Mucosa of rectum (tissue), 2 donors: Measurements from ENCODE around the gene CEACAM5.

Experiments used
- H3K27ac ChIP-seq, 2 donors: one replicate each; pipeline ENCODE4 v1.7.0; 2013; ENCODE audit warnings: inconsistent platforms in 2 of 2, low read depth in 2 of 2, low read length in 2 of 2
- H3K27me3 ChIP-seq, 2 donors: one replicate each; pipeline ENCODE4 v1.7.0; 2013; ENCODE audit warnings: low read length in 2 of 2; ENCODE audit not compliant: control insufficient read depth in 2 of 2, insufficient read depth in 2 of 2
- H3K36me3 ChIP-seq, 2 donors: one replicate each; pipeline ENCODE4 v1.7.0; 2013; ENCODE audit warnings: low read length in 2 of 2; ENCODE audit not compliant: control insufficient read depth in 2 of 2, insufficient read depth in 2 of 2
- H3K4me1 ChIP-seq, 2 donors: one replicate each; pipeline ENCODE4 v1.7.0; 2013; ENCODE audit warnings: low read length in 2 of 2, mild to moderate bottlenecking in 1 of 2; ENCODE audit not compliant: control insufficient read depth in 2 of 2, insufficient read depth in 2 of 2
- H3K4me3 ChIP-seq, 2 donors: one replicate each; pipeline ENCODE4 v1.7.0; 2013; ENCODE audit warnings: low read length in 2 of 2
- H3K9ac ChIP-seq, 2 donors: one replicate each; pipeline ENCODE4 v1.7.0; 2013; ENCODE audit warnings: low read length in 2 of 2, low read depth in 1 of 2, mild to moderate bottlenecking in 1 of 2
- H3K9me3 ChIP-seq, 2 donors: one replicate each; pipeline ENCODE4 v1.7.0; 2013; ENCODE audit warnings: low read length in 2 of 2; ENCODE audit not compliant: control insufficient read depth in 2 of 2
- donor health status: healthy.
- donor health status: Normal muscosa, but diverticular disease.

The CEACAM5 gene

DNA sequence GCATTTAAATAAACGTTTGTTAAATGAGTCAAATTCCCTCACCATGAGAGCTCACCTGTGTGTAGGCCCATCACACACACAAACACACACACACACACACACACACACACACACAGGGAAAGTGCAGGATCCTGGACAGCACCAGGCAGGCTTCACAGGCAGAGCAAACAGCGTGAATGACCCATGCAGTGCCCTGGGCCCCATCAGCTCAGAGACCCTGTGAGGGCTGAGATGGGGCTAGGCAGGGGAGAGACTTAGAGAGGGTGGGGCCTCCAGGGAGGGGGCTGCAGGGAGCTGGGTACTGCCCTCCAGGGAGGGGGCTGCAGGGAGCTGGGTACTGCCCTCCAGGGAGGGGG is 8.5 kb upstream of the CEACAM5 start:
- no peaks in the 10 kb centered on the region for H3K9me3 ChIP-seq
- H3K27me3 ChIP-seq = peaks cover 0 to 4% of the 10 kb centered on the region in 2 donors
- no peak overlapping the region for H3K9ac ChIP-seq
- H3K4me3 ChIP-seq = no peak overlapping the region
- peaks cover 12 to 36% of the 10 kb centered on the region in 2 donors for H3K4me1 ChIP-seq
- H3K36me3 ChIP-seq = no peaks in the 10 kb centered on the region
- H3K27ac ChIP-seq = peak overlapping the region; percentile 90 to 94

DNA sequence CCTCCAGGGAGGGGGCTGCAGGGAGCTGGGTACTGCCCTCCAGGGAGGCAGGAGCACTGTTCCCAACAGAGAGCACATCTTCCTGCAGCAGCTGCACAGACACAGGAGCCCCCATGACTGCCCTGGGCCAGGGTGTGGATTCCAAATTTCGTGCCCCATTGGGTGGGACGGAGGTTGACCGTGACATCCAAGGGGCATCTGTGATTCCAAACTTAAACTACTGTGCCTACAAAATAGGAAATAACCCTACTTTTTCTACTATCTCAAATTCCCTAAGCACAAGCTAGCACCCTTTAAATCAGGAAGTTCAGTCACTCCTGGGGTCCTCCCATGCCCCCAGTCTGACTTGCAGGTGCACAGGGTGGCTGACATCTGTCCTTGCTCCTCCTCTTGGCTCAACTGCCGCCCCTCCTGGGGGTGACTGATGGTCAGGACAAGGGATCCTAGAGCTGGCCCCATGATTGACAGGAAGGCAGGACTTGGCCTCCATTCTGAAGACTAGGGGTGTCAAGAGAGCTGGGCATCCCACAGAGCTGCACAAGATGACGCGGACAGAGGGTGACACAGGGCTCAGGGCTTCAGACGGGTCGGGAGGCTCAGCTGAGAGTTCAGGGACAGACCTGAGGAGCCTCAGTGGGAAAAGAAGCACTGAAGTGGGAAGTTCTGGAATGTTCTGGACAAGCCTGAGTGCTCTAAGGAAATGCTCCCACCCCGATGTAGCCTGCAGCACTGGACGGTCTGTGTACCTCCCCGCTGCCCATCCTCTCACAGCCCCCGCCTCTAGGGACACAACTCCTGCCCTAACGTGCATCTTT is 7.8 kb upstream of the CEACAM5 start:
- Histone ChIP-seq H3K36me3 (no peaks in the 10 kb centered on the region), H3K9me3 (no peaks in the 10 kb centered on the region), H3K27ac (no peak overlapping the region), H3K27me3 (peaks cover 0 to 4% of the 10 kb centered on the region in 2 donors), H3K4me1 (peaks cover 12 to 36% of the 10 kb centered on the region in 2 donors), H3K4me3 (no peak overlapping the region), H3K9ac (no peak overlapping the region)

DNA sequence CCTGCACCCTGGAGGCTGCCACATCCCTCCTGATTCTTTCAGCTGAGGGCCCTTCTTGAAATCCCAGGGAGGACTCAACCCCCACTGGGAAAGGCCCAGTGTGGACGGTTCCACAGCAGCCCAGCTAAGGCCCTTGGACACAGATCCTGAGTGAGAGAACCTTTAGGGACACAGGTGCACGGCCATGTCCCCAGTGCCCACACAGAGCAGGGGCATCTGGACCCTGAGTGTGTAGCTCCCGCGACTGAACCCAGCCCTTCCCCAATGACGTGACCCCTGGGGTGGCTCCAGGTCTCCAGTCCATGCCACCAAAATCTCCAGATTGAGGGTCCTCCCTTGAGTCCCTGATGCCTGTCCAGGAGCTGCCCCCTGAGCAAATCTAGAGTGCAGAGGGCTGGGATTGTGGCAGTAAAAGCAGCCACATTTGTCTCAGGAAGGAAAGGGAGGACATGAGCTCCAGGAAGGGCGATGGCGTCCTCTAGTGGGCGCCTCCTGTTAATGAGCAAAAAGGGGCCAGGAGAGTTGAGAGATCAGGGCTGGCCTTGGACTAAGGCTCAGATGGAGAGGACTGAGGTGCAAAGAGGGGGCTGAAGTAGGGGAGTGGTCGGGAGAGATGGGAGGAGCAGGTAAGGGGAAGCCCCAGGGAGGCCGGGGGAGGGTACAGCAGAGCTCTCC is 6.9 kb upstream of the CEACAM5 start:
- H3K4me1 ChIP-seq = peaks cover 12 to 36% of the 10 kb centered on the region in 2 donors
- H3K9me3 ChIP-seq = no peaks in the 10 kb centered on the region
- H3K4me3 ChIP-seq = no peak overlapping the region
- no peaks in the 10 kb centered on the region for H3K36me3 ChIP-seq
- H3K27ac ChIP-seq = no peak overlapping the region
- H3K27me3 ChIP-seq = peaks cover 0 to 2% of the 10 kb centered on the region in 2 donors
- H3K9ac ChIP-seq = no peak overlapping the region

DNA sequence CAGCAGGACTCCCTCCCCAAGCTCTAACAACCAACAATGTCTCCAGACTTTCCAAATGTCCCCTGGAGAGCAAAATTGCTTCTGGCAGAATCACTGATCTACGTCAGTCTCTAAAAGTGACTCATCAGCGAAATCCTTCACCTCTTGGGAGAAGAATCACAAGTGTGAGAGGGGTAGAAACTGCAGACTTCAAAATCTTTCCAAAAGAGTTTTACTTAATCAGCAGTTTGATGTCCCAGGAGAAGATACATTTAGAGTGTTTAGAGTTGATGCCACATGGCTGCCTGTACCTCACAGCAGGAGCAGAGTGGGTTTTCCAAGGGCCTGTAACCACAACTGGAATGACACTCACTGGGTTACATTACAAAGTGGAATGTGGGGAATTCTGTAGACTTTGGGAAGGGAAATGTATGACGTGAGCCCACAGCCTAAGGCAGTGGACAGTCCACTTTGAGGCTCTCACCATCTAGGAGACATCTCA is 6.2 kb upstream of the CEACAM5 start:
- H3K4me3 ChIP-seq = no peak overlapping the region
- H3K4me1 ChIP-seq = peaks cover 15 to 35% of the 10 kb centered on the region in 2 donors
- no peaks in the 10 kb centered on the region for H3K36me3 ChIP-seq
- no peaks in the 10 kb centered on the region for H3K9me3 ChIP-seq
- no peak overlapping the region for H3K27ac ChIP-seq
- H3K27me3 ChIP-seq = no peaks in the 10 kb centered on the region
- no peak overlapping the region for H3K9ac ChIP-seq

DNA sequence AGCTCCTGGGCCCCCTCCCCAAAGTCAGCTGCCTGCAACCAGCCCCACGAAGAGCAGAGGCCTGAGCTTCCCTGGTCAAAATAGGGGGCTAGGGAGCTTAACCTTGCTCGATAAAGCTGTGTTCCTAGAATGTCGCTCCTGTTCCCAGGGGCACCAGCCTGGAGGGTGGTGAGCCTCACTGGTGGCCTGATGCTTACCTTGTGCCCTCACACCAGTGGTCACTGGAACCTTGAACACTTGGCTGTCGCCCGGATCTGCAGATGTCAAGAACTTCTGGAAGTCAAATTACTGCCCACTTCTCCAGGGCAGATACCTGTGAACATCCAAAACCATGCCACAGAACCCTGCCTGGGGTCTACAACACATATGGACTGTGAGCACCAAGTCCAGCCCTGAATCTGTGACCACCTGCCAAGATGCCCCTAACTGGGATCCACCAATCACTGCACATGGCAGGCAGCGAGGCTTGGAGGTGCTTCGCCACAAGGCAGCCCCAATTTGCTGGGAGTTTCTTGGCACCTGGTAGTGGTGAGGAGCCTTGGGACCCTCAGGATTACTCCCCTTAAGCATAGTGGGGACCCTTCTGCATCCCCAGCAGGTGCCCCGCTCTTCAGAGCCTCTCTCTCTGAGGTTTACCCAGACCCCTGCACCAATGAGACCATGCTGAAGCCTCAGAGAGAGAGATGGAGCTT is 4.7 kb upstream of the CEACAM5 start:
- Histone ChIP-seq H3K36me3 (no peaks in the 10 kb centered on the region), H3K27me3 (peaks cover 0 to 2% of the 10 kb centered on the region in 2 donors), H3K9ac (no peak overlapping the region), H3K9me3 (no peaks in the 10 kb centered on the region), H3K4me3 (no peak overlapping the region), H3K4me1 (peaks cover 22 to 38% of the 10 kb centered on the region in 2 donors), H3K27ac (no peak overlapping the region)

DNA sequence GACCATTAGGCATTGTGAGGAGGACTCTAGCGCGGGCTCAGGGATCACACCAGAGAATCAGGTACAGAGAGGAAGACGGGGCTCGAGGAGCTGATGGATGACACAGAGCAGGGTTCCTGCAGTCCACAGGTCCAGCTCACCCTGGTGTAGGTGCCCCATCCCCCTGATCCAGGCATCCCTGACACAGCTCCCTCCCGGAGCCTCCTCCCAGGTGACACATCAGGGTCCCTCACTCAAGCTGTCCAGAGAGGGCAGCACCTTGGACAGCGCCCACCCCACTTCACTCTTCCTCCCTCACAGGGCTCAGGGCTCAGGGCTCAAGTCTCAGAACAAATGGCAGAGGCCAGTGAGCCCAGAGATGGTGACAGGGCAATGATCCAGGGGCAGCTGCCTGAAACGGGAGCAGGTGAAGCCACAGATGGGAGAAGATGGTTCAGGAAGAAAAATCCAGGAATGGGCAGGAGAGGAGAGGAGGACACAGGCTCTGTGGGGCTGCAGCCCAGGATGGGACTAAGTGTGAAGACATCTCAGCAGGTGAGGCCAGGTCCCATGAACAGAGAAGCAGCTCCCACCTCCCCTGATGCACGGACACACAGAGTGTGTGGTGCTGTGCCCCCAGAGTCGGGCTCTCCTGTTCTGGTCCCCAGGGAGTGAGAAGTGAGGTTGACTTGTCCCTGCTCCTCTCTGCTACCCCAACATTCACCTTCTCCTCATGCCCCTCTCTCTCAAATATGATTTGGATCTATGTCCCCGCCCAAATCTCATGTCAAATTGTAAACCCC is 2.8 kb upstream of the CEACAM5 start:
- Histone ChIP-seq H3K4me3 (no peak overlapping the region), H3K9me3 (no peaks in the 10 kb centered on the region), H3K4me1 (peaks cover 19 to 26% of the 10 kb centered on the region in 2 donors), H3K27ac (no peak overlapping the region), H3K27me3 (peaks cover 0 to 2% of the 10 kb centered on the region in 2 donors), H3K36me3 (peaks cover 4 to 8% of the 10 kb centered on the region in 2 donors), H3K9ac (no peak overlapping the region)

DNA sequence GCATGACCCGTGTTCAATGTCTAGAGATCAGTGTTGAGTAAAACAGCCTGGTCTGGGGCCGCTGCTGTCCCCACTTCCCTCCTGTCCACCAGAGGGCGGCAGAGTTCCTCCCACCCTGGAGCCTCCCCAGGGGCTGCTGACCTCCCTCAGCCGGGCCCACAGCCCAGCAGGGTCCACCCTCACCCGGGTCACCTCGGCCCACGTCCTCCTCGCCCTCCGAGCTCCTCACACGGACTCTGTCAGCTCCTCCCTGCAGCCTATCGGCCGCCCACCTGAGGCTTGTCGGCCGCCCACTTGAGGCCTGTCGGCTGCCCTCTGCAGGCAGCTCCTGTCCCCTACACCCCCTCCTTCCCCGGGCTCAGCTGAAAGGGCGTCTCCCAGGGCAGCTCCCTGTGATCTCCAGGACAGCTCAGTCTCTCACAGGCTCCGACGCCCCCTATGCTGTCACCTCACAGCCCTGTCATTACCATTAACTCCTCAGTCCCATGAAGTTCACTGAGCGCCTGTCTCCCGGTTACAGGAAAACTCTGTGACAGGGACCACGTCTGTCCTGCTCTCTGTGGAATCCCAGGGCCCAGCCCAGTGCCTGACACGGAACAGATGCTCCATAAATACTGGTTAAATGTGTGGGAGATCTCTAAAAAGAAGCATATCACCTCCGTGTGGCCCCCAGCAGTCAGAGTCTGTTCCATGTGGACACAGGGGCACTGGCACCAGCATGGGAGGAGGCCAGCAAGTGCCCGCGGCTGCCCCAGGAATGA is 1.5 kb upstream of the CEACAM5 start:
- peaks cover 0 to 5% of the 10 kb centered on the region in 2 donors for H3K27me3 ChIP-seq
- H3K4me1 ChIP-seq = peaks cover 21 to 29% of the 10 kb centered on the region in 2 donors
- H3K4me3 ChIP-seq = peak overlapping the region; percentile 62 to 63
- H3K36me3 ChIP-seq = peaks cover 16 to 21% of the 10 kb centered on the region in 2 donors
- no peaks in the 10 kb centered on the region for H3K9me3 ChIP-seq
- peak overlapping the region; percentile 86 to 89 for H3K27ac ChIP-seq
- peak overlapping the region; percentile 47 to 79 for H3K9ac ChIP-seq

DNA sequence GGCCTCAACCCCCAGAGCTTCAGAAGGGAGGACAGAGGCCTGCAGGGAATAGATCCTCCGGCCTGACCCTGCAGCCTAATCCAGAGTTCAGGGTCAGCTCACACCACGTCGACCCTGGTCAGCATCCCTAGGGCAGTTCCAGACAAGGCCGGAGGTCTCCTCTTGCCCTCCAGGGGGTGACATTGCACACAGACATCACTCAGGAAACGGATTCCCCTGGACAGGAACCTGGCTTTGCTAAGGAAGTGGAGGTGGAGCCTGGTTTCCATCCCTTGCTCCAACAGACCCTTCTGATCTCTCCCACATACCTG is 969 bp upstream of the CEACAM5 start:
- Histone ChIP-seq H3K9me3 (no peaks in the 10 kb centered on the region), H3K4me3 (peak overlapping the region; percentile 48 to 92), H3K9ac (peak overlapping the region; percentile 47 to 79), H3K36me3 (peaks cover 21 to 26% of the 10 kb centered on the region in 2 donors), H3K27ac (peak overlapping the region; percentile 86 to 89), H3K27me3 (peaks cover 0 to 5% of the 10 kb centered on the region in 2 donors), H3K4me1 (peaks cover 21 to 31% of the 10 kb centered on the region in 2 donors)

DNA sequence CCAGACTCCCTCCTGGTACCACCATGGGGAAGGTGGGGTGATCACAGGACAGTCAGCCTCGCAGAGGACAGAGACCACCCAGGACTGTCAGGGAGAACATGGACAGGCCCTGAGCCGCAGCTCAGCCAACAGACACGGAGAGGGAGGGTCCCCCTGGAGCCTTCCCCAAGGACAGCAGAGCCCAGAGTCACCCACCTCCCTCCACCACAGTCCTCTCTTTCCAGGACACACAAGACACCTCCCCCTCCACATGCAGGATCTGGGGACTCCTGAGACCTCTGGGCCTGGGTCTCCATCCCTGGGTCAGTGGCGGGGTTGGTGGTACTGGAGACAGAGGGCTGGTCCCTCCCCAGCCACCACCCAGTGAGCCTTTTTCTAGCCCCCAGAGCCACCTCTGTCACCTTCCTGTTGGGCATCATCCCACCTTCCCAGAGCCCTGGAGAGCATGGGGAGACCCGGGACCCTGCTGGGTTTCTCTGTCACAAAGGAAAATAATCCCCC is 505 bp upstream of the CEACAM5 start:
- peak overlapping the region; percentile 85 to 92 for H3K4me3 ChIP-seq
- peaks cover 0 to 5% of the 10 kb centered on the region in 2 donors for H3K27me3 ChIP-seq
- no peaks in the 10 kb centered on the region for H3K9me3 ChIP-seq
- peak overlapping the region; percentile 86 to 89 for H3K27ac ChIP-seq
- H3K9ac ChIP-seq = peak overlapping the region; percentile 47 to 79
- peaks cover 21 to 31% of the 10 kb centered on the region in 2 donors for H3K4me1 ChIP-seq
- H3K36me3 ChIP-seq = peaks cover 22 to 28% of the 10 kb centered on the region in 2 donors
